ENCODE results near the gene SPOCK1. TPM values are rescaled to one million over a fixed set of nuclear protein-coding genes. Genes with fewer than 3 reads are reported as not detected.

SPOCK1 gene
- total and polyA plus RNA-seq, 9 of the 15 experiments (the other 6 are each of a cell fraction or from before 2014, with no cell fraction given), result 0.01 to 0.35 (median 0.04) TPM; not detected in 6

GRCh38 chr5:137300411-137301240 lies 198.5 kb downstream of the SPOCK1 start:
- Histone ChIP-seq H3K79me2 (ENCODE audit: control insufficient read depth, insufficient read depth, low read length) (no peaks in the 10 kb centered on the region), H3K27me3 (ENCODE audit: control insufficient read depth in 2 of 2, insufficient read depth in 2 of 2, low read length in 2 of 2) (peaks cover 0 to 4% of the 10 kb centered on the region in 2 experiments; a peak in 2 of 5 replicates), H3K4me2 (ENCODE audit: insufficient read depth, low read length) (no peak overlapping the region), H2AFZ (ENCODE audit: low read depth, low read length) (no peak overlapping the region), H3K4me1 (replicated peaks in 1 of 2; ENCODE audit: control insufficient read depth in 2 of 2, insufficient read depth in 2 of 2, low read length in 2 of 2) (no peaks in the 10 kb centered on the region), H4K20me1 (replicated peaks; ENCODE audit: control insufficient read depth, insufficient read depth, low read length) (no peaks in the 10 kb centered on the region), H3K9ac (ENCODE audit: insufficient read depth in 1 of 2, low read depth in 2 of 2, low read length in 2 of 2) (no peak overlapping the region), H3K9me3 (replicated peaks; ENCODE audit: control insufficient read depth, insufficient read depth, low read depth, low read length) (no peaks in the 10 kb centered on the region), H3K27ac (ENCODE audit: extremely low read depth, low read depth, low read length) (no peak overlapping the region), H3K4me3 (no peak overlapping the region), H3K36me3 (ENCODE audit: control insufficient read depth, insufficient read depth, low read length) (no peaks in the 10 kb centered on the region), H3K9me1 (ENCODE audit: control insufficient read depth, insufficient read depth, low read length) (no peaks in the 10 kb centered on the region)
- intact Hi-C loops (cut with micrococcal nuclease), result no loop called here
- no peak for ATAC-seq
- no peak for FAIRE-seq
- ChIA-PET CTCF (ENCODE audit: low intra/inter-chr PET ratio) (no interaction called here), POLR2A (no interaction called here)
- no peak for DNase-seq (ENCODE audit: extremely low read depth in 1 of 4, low spot score in 3 of 4)
- no TSS peak for BruUV-seq (replicated peaks)
- in situ Hi-C loops (cut with MboI), result no loop called here
- no peak for TF ChIP-seq ZNF184 (CRISPR knock-in tag; IDR thresholded peaks at IDR 0.05)
- no peak for TF ChIP-seq CTCF (IDR thresholded peaks at IDR 0.05 in 2 of 3, conservative IDR thresholded peaks at IDR 0.05 in 1 of 3; ENCODE audit: insufficient read depth in 2 of 3, low read depth in 1 of 3, low read length in 3 of 3)
- no peak for TF ChIP-seq HDGF (IDR thresholded peaks at IDR 0.05)
- 0% methylated on average over 4 of the region's 4 CpGs for WGBS (ENCODE audit: insufficient coverage, low coverage, missing lambda C conversion rate)
